Measurements from ENCODE around the gene CNGA4. TPM values are rescaled to one million over a fixed set of nuclear protein-coding genes. Genes with fewer than 3 reads are reported as not detected.
"Not testable (repeated sequence)": the region's sequence is repeated elsewhere in the genome, so short reads cannot be mapped to it uniquely, and the experiment has no call there.

CNGA4 gene
- polyA plus RNA-seq, 1 experiment: 0.04 TPM

GRCh38 chr11:6268820-6269219 lies 29.9 kb downstream of the CNGA4 start:
- CTCF ChIA-PET: interaction anchor here (1.7 kb wide), 1 partner anchor 17 kb away, joined by 9 read pairs; no protein-coding TSS in a partner anchor
- no peak overlapping the region for H3K4me3 ChIP-seq (ENCODE audit: low read depth, low read length)
- H3K9me3 ChIP-seq (ENCODE audit: control insufficient read depth, insufficient read depth, low read length): peaks cover 13% of the 10 kb centered on the region; the same call in 1 of the 2 replicates
- DNase-seq (ENCODE audit: low read depth, low spot score): no peak
- POLR2A ChIA-PET: no interaction called here
- no peak for TF ChIP-seq CTCF (IDR thresholded peaks at IDR 0.05; ENCODE audit: low read depth, low read length)
- no peak overlapping the region for H3K27ac ChIP-seq (ENCODE audit: low read depth, low read length)
- peaks cover 5% of the 10 kb centered on the region for H3K27me3 ChIP-seq (ENCODE audit: control insufficient read depth, insufficient read depth, low read length)

- Histone ChIP-seq H3K4me3 (ENCODE audit: low read depth, low read length) (no peak overlapping the region), H3K27me3 (ENCODE audit: control insufficient read depth, insufficient read depth, low read length) (peaks cover 4% of the 10 kb centered on the region), H3K27ac (ENCODE audit: low read depth, low read length) (no peak overlapping the region), H3K9me3 (ENCODE audit: control insufficient read depth, insufficient read depth, low read length) (peaks cover 13% of the 10 kb centered on the region; the same call in 1 of the 2 replicates)
- DNase-seq (ENCODE audit: low read depth, low spot score): no peak
- ChIA-PET POLR2A (no interaction called here), CTCF (interaction anchor here (1.0 kb wide), 1 partner anchor 83 kb away, joined by 3 read pairs; no protein-coding TSS in a partner anchor)
- no peak for TF ChIP-seq CTCF (IDR thresholded peaks at IDR 0.05; ENCODE audit: low read depth, low read length)
Measured at GRCh38 chr11:6269994-6270393, 31.1 kb downstream of the CNGA4 start.

DNA sequence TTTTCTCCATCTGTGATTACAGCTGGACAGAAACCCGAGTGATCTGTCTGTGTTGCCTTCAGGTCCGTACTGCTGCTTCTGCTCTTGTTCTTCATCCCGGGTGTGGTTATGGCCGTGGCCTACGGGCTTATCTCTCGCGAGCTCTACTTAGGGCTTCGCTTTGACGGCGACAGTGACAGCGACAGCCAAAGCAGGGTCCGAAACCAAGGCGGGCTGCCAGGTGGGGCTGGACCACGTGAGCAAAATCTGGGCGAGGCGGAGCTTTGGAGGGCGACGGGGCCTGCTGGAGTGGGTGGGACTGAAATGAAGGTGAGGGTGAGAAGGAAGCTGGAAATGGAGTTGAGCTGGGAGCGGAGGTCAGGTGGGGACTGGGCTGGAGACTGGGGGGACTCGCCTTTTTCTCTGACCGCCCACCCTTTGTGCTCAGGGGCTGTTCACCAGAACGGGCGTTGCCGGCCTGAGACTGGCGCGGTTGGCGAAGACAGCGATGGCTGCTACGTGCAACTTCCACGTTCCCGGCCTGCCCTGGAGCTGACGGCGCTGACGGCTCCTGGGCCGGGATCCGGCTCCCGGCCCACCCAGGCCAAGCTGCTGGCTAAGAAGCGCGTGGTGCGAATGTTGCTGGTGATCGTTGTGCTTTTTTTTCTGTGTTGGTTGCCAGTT lies 31.8 kb downstream of the CNGA4 start:
- POLR2A ChIA-PET: no interaction called here
- peaks cover 2% of the 10 kb centered on the region for H3K27me3 ChIP-seq (ENCODE audit: control insufficient read depth, insufficient read depth, low read length)
- CTCF ChIA-PET: no interaction called here
- H3K4me3 ChIP-seq (ENCODE audit: low read depth, low read length): no peak overlapping the region
- no peak overlapping the region for H3K27ac ChIP-seq (ENCODE audit: low read depth, low read length)
- TF ChIP-seq CTCF (IDR thresholded peaks at IDR 0.05; ENCODE audit: low read depth, low read length): no peak
- no peak for DNase-seq (ENCODE audit: low read depth, low spot score)
- peaks cover 13% of the 10 kb centered on the region; the same call in 1 of the 2 replicates for H3K9me3 ChIP-seq (ENCODE audit: control insufficient read depth, insufficient read depth, low read length)

GRCh38 chr11:6271598-6271997 lies 32.7 kb downstream of the CNGA4 start:
- POLR2A ChIA-PET: no interaction called here
- CTCF ChIA-PET: interaction anchor here (0.9 to 1.2 kb wide), 2 partner anchors 91 to 107 kb away, joined by 3 to 4 read pairs; no protein-coding TSS in a partner anchor
- H3K9me3 ChIP-seq (ENCODE audit: control insufficient read depth, insufficient read depth, low read length): peaks cover 13% of the 10 kb centered on the region; the same call in 1 of the 2 replicates
- TF ChIP-seq CTCF (IDR thresholded peaks at IDR 0.05; ENCODE audit: low read depth, low read length): no peak
- H3K4me3 ChIP-seq (ENCODE audit: low read depth, low read length): no peak overlapping the region
- H3K27ac ChIP-seq (ENCODE audit: low read depth, low read length): no peak overlapping the region
- peaks cover 6% of the 10 kb centered on the region for H3K27me3 ChIP-seq (ENCODE audit: control insufficient read depth, insufficient read depth, low read length)
- no peak for DNase-seq (ENCODE audit: low read depth, low spot score)

DNA sequence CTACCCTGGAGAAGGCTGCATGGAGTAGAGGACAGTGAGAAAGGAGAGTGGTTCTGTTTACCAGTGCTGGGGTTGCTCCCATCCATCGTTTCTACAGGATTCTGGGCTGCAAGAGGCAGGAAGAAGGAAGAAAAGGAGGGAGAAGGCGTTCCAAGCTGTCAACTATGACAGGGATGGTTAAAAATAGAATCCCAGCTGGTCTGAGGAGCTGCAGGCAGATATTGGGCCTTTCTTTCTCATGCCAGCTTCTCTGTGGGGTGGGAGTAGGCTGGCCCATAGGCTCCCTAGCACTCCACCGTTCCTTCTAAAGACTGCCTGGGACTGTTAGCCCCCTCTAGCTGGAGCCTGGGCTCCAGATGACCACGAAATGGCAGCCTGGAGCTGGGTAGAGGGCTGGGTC lies 34.3 kb downstream of the CNGA4 start:
- Histone ChIP-seq H3K9me3 (ENCODE audit: control insufficient read depth, insufficient read depth, low read length) (peaks cover 13% of the 10 kb centered on the region; the same call in 1 of the 2 replicates), H3K27ac (ENCODE audit: low read depth, low read length) (no peak overlapping the region), H3K4me3 (ENCODE audit: low read depth, low read length) (no peak overlapping the region), H3K27me3 (ENCODE audit: control insufficient read depth, insufficient read depth, low read length) (peaks cover 8% of the 10 kb centered on the region)
- POLR2A ChIA-PET: no interaction called here
- CTCF ChIA-PET: interaction anchor here (1.3 to 2.1 kb wide), 2 partner anchors 29 to 90 kb away, joined by 3 to 8 read pairs; no protein-coding TSS in a partner anchor
- TF ChIP-seq CTCF (IDR thresholded peaks at IDR 0.05; ENCODE audit: low read depth, low read length): no peak
- DNase-seq (ENCODE audit: low read depth, low spot score): no peak

DNA sequence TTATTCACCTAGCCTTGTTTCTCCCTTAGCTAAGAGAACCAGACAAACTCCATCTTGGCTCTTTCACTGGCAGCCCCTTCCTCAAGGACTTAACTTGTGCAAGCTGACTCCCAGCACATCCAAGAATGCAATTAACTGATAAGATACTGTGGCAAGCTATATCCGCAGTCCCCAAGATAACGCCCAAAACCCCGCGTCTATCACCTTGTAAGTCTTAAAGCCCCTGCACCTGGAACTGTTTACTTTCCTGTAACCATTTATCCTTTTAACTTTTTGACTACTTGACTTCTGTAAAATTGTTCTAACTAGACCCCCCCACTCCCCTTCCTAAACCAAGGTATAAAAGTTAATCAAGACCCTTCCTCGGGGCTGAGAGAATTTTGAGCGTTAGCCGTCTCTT lies 41.9 kb downstream of the CNGA4 start:
- peaks cover 36% of the 10 kb centered on the region for H3K27me3 ChIP-seq (ENCODE audit: control insufficient read depth, insufficient read depth, low read length)
- not testable (repeated sequence) for H3K27ac ChIP-seq (ENCODE audit: low read depth, low read length); H3K4me3 ChIP-seq (ENCODE audit: low read depth, low read length); DNase-seq (ENCODE audit: low read depth, low spot score); H3K9me3 ChIP-seq (ENCODE audit: control insufficient read depth, insufficient read depth, low read length)
- ChIA-PET CTCF (interaction anchor here (1.0 kb wide), 1 partner anchor 82 kb away, joined by 4 read pairs; no protein-coding TSS in a partner anchor), POLR2A (interaction anchor here (0.6 kb wide), 1 partner anchor 39 kb away, joined by 3 read pairs; no protein-coding TSS in a partner anchor)
